GM18867 (cell line): ENCODE results near the gene ITM2A.

ENCODE experiments used
- ATAC-seq: cut with Tn5 transposase; IDR thresholded peaks from one replicate; pipeline ENCODE4 v1.9.1; 2021; ENCODE audit warnings: mild to moderate bottlenecking, moderate library complexity; ENCODE audit not compliant: unreplicated experiment

ITM2A gene

DNA sequence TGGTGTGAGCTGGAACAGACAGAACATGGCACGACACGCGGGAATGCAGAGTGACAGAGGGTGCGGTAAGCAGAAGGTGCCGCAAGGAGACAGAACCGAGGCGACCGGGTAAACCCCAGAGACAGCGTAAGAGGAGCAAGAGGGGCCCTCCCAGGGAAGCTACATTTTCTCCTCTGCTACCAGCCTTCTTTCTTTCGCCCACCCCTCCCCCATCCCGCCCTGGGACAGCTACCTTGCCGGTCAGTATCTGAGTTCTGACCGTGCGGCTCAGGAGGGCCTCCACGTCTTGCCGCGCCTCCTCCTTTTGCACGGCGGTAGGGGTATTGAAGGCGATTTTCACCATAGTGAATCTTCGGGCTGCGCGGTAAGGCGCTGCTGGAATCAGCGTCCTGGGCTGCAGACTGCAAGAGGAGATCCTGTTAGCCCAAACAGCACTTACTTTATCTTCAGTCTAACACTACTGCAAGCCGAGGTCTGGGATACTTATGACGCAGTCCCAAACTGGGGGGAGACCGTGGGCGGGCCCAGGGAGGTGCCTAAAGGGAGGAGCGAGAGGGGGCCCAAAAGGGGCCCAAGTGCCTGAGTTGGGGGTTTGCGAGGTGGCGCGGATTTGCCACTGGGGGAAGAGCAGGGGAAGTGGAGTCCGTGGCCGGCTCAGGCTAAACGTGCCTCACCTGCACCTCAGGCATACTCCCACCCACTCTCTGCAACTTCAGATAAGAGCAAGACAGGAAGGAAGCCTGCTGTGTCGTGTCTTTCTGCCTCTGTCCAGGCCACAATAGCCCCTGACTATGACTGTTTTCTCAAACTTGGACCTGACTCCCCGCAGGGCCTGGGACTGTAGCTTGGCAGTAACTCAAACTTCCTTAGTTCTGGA lies at the start of gene ITM2A:
Gene ITM2A, minus strand, starts transcription at position 462 of the 877 bp plus-strand sequence. Its CDS starts 119 bp downstream, at position 343.
- ATAC-seq, result peak; percentile 49

DNA sequence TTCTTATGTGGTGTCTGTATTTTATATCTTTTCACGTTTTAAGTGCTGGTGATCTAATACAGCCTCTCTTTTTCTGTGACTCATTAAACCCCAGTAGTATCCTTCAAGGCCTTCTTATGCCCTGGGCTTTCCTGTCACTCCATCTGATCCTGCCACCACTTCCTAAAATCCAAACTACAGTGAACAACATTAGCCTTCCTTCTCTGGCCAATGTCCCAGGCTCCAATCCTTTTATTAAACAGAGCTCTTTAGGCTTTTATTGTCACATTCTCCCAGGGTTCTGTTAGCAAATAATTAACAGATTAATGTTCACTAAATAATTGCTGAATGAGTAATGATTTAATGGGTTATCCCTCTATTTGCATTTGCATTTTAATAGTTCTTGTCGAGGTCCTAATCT lies 47.9 kb upstream of the ITM2A start:
- no peak for ATAC-seq

DNA sequence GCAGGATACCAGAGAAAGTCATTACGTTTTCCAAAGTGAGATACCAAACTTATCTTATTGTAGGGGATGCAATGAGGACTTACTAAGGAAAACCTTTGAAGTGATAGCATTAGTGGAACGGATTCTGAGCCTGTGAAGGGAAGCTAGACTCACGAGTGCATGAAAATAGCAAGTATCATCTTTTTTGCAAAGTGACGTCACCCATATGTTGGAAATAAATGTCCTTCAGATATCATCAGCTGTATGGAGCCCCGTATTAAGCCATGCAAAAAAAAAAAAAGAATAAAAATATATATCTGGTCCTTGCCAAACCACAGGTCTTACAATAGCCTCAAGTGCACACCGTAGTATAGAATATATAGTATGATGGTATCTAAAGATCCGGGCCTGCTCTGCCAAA lies 46.8 kb upstream of the ITM2A start:
- no peak for ATAC-seq

DNA sequence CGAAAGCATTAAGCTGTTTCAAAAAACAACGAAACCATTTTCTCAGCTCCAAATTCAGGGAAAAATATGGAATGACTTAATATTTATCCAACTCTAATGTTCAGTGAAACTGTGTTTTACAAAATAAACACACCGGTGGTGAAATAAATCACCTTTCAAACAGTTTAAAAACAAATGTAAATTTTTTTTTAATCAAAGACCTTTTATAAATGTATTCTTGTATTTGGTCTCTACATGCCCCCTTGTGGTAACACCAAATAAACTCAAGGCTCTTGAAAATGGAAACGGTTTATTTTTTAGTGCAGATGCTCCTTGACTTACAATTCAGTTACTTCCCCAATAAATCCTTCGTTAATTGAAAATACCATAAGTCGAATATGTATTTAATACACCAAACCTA lies 45.8 kb upstream of the ITM2A start:
- ATAC-seq, result no peak

DNA sequence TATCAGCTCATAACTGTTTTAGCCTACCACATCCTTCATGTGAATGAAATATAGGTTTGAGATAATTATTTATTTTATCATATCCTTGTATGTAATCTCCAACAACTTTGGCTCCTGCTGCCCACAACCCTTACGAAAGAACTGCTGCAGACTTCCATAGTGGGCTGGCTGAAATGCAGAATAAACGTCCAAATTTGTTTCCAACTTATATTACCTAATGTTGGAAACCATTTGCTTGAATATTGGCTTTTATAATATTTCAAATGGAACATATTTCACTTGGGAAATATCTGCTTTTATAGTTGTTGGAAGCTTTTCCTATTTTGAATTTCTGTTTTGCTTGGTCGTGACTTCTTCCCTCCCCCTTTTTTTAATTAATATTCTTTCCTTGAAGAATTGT lies 45.0 kb upstream of the ITM2A start:
- ATAC-seq, result no peak

DNA sequence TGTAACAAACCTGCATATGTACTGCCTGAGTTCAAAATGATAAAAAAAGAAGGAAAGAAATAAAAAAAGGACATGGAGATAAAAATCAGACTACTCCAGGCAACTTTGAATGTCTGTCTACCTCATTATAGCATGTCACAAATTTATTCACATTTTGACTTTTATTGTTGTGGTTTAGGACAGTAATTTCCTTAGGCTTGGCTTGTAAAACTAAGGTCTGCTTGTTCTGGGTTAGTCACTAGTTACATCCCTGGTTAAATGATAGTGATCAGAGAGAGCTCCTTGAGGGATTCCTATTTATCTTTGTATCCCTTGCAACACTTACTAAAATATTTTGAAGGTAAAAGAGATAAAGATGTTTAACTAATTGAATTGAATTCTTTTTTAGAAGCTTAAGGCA lies 42.5 kb upstream of the ITM2A start:
- no peak for ATAC-seq

DNA sequence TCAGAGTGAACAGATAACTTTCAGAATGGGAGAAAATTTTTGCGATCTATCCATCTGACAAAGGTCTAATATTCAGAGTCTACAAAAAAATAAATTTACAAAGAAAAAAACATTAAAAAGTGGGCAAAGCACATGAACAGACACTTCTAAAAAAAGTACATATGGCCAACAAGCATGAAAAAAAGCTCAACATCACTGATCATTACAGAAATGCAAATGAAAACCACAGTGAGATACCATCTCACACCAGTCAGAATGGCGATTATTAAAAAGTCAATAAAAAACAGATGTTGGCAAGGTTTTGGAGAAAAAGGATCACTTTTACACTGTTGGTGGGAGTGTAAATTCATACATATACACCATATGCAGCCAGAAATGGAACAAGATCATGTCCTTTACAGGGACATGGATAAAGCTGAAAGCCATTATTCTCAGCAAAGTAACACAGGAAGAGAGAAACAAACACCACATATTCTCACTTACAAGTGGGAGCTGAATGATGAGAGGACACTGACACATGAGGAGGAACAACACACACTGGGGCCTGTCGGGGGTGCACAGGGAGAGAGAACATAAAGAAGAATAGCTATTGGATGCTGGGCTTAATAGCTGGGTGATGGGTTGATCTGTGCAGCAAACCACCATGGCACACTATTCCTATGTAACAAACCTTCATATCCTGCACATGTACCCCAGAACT lies 41.6 kb upstream of the ITM2A start:
- no peak for ATAC-seq

DNA sequence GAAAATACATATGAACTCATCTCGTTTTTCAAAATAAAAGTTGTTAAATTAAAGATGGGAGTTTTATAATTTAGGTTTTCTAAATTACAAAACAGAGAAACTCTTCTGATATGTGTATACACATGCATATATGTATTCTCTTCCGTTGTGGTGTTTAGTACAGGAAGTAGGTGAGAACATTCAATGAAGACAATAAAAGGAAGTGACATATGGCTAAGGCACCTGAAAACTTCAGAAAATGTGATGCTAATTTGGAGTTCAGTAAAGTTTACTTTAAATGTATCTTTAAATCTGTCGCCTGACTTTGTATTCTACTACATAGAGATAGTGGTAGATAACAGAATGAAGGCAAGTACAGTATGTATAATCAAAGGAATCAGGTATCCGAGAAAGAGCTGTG lies 33.5 kb upstream of the ITM2A start:
- no peak for ATAC-seq

DNA sequence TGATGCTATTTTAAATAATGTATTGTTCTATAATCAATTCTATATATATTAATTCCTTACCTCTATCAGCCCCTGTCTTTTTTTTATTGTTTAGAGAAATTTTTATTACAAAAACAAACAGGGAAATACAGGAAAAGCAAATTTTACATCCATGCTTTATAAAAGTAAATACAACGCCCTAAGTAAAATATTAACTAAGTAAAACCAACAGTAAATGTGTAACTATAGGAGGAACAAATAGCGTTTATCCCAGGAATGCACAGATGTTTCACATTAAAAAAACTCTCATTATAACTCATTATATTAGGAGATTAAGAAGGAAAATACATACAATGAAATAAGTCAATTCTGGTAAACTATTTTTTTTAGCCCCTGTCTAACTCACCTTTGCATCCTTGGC lies 8.2 kb upstream of the ITM2A start:
- ATAC-seq, result no peak

DNA sequence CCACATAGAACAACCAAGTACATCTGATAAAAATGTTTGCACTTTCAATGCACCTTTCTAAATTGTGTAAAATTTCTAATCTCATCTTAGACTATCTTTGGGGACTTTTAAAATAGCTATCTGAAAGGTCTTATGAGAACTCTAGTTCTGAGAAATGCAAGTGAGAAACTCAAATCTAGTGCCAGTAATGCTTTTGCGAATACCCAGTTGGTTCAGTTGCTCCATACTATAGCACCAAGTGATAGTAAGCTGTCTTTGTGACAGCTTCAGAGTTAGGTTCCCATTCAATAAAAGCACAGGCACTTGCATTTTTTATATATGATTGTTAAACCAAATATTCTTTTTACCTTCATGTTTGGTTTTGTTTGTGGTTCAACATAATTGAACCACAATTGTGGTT lies 4.5 kb upstream of the ITM2A start:
- peak; percentile 55 for ATAC-seq

DNA sequence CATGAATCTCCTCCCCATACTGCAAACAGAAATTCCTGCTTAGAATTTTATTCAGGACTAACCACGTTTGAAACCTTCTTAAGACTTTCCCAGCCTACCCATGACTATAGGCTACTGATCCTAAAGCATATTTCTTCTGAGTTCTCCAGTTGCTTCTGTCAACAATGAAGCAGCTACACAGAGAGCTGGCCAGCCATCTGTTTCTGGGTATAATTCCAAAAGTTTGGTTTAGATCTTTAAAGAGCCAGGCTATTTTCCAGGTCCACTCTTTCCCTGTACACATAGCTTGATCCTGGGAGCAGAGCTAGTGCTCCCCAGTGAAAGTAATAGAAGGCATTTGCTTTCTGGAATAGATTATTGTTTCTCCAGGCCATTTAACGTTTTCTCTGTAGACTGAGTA lies 4.0 kb upstream of the ITM2A start:
- ATAC-seq, result no peak

DNA sequence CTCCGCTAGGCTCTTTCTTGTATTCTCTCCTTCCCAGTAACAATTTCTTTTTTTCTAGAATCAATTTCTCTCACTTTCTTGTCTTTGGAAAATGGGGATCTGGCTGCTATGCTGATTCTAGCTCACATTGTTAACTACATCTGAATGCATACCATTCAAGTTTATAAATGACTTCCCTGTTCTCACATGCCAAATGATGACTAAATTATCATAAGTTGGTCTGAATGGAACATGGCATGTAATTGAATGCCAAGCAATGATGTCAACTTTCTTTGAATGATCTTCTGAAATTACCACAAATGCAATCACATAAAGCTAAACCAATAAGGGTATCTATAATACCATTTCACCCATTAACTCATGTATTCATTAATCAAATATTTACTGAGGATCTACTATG lies 2.7 kb upstream of the ITM2A start:
- ATAC-seq, result no peak

DNA sequence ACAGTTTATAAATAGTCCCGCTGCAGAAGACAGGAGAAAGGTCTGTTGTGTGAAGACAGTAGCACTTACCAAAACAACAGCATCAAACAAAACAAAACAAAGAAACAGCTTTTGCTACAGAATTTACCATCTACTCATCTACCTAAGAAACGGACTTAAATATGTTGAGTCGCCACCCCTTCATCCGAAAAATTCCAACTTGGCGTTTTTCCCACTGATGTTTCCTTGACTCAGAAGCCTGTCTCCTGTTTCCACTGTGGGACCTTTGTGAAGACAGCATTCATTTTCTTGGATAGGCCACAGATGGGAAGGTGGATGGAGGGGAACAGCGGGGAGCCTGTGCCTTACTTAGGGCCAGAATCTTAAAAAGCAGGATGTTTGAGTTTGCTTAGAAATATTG lies 1.3 kb upstream of the ITM2A start:
- no peak for ATAC-seq

DNA sequence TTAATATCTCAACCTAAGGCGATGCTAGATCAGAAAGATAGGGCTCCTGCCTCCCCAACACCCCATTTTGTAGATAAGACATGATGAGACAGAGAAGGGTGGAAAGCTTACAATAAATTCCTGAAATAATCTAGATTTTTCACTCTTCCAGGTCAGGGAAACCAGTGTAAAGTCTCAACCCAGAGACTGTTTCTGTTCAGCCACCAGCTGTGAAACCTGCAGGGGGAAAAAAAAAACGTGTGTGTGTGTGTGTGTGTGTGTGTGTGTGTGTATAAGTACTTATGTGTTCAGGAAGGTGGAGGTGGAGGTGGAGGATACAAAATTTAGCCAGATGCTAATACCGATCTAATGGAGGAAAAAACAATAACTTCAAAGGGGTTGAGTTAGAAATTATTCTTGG lies 773 bp upstream of the ITM2A start:
- ATAC-seq, result no peak

DNA sequence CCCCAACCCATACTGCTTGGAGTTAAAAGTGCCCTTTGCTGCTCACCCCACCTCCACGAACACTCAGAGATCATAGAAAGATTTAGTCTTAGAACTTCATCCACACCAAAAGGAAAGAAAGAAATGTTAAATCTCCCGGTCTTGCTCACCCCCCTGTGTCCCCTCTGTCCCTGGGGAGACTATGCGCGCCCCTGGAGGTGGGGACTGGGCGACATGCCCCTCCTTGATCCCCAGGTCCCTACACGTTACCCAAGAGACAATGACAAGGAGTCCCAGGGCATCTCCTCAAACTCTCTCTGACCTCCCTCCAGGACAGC lies 620 bp downstream of the ITM2A start:
- ATAC-seq, result no peak

DNA sequence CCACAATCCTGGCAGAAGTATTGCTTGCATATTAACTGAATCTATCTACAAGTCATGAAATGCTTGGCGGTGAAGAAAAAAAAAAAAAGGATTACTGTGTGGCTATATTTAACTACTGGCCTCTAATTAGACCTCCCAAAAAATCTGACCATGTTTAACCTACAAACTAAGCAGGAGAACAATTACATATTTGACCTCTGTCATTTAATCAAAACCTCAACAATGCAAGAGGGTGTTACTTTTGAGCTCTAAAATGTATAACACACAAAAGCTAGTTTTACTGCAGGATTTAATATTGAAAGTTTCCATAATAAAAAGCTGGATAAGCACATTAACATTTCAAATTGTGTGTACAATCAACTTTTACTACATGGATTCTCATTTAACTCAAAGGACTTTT lies 1.5 kb downstream of the ITM2A start:
- no peak for ATAC-seq

DNA sequence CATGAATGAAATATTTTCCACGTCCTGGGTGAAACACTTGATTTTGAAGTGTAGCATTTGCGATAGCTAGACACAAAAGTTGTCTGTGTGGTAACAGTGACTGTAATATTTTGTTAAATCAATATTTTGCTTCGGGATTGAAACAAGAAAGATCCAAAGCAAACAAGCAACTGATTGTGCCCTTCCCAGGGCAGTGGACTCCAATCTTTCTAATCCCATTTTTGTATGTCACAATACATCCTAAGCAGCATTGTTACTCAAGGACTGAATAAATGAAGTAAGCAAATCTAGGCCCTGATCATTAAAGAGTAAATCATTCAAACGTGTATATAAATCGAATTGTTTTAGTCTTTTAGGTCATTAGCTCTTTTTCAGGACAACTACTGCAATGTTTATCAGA lies 2.8 kb downstream of the ITM2A start:
- ATAC-seq, result no peak

DNA sequence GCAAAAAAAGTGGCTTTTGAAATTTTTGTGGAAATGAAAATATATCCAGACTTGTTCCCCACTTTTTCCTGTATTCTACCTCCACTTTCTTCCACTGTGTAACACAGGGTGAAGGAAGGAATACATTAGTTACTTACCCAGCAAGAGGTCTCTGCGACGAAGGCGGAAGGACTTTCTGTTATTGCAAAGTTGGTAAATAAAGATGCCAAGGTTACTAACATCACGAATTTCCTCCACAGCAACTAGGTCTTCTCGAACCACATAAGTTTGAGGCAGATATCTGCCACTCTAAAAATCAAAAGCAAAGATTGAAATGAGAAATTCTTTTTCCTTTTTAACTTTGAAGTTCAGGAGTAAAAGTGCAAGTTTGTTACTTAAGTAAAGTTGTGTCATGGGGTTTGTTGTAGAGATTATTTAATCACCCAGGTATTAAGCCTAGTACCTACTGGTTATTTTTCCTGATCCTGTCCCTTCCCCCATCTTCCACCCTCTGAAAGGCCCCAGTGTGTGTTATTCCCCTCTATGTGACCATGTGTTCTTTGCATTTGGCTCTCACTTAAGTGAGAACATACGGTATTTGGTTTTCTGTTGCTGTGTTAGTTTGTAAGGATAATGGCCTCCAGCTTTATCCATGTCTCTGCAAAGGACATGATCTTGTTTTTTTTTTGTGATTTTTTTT lies 5.8 kb downstream of the ITM2A start:
- ATAC-seq, result no peak

DNA sequence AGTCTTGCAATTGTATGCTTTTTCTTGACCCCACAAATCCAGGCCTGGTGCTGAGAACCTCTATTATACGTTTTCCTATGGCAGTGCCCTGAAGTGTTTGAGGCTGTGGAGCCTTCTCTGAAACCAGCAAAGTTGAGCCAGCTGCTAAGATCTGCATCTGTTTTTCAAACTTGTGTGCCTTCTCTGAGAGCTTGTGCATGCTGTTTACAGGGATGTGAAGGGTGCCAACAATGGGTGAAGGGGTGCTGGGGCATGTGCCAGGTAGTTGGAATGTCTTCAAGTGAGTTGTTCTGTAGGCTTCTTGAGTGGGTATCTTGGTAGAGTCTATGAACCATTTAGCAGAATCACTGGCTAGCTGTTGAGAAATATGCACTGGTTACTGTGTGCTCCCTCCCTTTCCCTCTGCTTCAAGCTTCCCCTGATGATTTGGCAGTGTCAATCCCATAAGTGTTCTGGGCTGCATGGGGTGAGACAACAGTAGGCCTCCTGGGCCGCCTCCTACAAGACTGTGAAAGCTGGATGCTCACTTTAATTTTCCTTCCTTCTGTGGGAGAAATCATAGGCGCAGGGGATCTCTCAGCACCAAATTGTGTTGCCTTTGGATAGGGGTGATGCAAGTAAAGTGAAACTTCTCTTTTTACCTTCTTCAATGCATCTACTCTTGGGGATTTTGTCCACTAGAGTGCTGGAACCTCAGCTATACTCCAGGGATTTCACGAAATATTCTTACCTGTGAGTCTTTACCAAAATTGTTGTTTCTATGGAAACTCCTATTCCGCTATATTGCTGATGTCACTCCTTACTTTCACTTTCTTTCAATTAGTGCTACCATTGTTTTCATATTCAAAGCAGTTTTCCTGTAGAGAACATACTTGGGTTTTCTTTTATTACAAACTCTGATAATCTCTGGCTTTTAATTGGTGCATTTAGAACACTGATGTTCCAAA lies 30.0 kb downstream of the ITM2A start:
- ATAC-seq, result no peak

DNA sequence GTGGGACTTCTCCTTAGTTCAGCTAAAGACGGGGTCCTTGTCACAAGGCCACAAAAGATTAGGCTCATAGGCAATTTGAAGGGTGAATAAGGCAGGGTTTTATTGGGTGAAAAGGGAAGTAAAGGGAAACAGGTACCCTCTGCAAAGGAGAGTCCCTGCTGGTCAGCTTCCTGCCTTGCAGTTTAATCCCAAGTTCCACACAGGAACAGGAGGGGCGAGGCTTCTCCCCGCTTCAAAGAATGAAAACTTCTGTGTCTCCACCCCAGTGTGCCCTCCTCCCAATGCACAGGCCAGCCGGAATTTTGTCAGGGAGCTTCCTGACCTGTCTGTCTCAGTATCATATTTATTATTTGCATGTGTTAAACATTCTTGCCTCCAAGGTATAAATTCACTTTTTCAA lies 37.1 kb downstream of the ITM2A start:
- no peak for ATAC-seq
